Measurements from ENCODE around the gene TOB2.

Gene TOB2

DNA sequence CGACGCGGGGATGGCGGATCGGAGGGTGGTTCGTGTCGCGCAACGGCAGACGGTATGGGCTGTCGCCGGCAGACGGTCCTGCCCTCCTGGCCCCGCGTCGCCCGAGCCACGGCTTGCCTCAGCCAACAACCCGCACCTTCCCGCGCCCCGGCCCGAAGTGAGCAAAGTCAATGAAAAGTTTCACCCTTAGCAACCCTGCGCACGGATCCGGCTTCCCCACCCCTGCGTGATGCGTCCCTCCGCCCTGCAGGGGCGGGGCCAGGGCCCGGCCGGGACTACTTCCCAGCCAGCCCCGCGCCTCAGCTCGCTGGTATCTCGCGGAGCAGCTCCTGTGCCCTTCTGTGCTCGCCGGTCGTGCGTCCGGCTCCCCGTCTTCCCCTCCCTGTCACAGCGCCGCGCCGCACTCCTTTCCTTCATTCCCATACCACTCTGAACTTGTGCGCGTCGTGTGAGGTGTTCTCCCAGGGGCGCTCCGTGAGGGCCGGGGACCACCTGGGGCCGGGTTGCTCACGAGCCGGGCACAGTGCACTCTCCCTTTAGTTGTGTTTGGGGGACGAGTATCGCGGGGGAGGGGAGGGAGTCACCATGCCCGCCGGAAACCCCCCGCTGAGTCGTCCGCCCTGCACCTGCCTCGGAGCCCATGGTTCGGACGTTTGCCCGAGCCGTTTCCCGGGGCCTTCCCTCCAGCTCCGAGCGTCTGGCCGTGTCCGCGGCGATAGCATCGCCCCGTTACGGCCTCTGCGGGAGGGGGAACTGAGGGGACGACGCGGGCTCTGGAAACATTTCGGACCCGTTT is at the start of gene TOB2:
Gene TOB2 (minus strand): TSS at position 163 of the 796 bp plus-strand sequence. CDS start 9,456 bp downstream, outside the sequence.
- DNase-seq: peak; percentile 93 to 95

- no peak for DNase-seq
Measured at GRCh38 chr22:41491374-41492100, 44.9 kb upstream of the TOB2 start.

DNA sequence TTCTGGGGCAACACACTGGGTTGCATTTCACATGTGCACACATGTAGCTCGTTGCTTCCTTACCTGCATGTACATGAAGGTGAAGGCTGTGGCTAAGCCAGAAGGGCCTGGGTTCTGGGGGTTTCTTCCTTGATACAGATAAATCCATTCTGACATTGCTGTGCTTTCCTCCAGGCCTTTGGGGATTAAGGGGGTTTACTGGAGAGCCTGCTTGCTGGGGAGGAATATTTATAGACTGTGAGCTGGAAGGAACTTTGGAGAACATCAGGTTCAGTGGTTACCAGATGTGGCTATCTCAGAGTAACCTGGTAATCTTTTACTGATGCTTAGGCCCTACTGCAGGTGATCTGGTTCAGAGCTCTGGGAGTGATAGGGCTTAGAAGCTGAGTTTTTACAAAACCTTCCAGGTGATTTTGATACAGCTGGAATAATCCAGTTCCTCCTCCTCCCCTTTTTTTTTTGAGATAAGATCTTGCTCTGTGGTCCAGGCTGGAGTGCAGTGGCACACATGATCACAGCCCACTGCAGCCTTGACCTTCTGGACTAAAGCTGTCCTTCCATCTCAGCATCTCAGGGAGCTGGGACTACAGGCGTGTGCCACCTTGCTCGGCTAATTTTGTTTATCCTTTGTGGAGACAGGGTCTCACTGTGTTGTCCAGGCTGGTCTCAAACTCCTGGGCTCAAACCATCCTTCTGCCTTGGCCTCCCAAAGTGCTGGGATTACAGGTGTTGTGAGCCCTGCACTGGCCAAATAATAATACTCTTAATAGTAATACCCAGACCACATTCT is 42.2 kb upstream of the TOB2 start:
- no peak for DNase-seq

- DNase-seq: no peak
Measured at GRCh38 chr22:41488076-41488475, 41.5 kb upstream of the TOB2 start.

GRCh38 chr22:41487037-41487935 is 40.7 kb upstream of the TOB2 start:
- DNase-seq: no peak

DNA sequence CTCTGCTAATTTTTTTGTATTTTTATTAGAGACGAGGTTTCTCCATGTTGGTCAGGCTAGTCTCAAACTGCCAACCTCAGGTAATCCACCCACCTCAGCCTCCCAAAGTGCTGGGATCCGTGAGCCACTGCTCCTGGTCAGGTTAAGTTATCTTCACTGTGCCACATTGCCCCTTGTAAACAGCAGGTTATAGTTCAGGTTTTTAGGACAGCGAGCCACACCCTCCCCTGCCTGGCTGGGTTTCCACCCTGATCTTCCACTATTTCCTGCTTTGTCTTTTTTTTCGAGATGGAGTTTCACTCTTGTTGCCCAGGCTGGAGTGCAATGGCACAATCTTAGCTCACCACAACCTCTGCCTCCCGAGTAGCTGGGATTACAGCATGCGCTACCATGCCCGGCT is 38.4 kb upstream of the TOB2 start:
- DNase-seq: no peak

DNA sequence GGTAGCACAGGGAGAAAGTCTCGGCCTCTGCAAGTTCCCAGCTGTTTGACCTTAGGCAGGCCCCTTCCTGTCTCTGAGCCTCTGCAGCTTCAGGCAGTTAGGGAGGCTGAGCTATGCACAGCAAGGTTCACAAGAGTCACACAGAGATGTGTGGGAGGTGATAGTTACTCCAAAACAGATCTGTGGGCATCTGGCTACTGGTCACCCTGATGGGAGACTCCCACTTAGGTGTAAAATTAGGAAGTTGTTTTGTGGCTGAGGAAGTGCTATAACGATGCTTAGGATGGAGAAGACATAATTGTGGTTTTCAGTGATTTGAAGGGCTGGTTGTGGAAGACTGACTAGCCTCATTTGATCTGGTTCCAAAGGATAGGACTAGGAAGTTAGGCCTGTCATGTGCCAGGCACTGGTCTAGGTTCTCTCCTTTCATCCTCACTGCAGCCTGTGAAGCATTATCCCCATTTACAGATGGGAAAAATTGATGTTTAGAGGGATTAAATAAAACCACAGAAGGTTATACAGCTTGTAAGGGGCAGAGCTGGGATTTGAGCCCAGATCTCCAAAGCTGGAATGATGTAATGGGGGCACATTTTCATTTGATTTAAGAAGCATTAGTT is 35.8 kb upstream of the TOB2 start:
- no peak for DNase-seq

DNA sequence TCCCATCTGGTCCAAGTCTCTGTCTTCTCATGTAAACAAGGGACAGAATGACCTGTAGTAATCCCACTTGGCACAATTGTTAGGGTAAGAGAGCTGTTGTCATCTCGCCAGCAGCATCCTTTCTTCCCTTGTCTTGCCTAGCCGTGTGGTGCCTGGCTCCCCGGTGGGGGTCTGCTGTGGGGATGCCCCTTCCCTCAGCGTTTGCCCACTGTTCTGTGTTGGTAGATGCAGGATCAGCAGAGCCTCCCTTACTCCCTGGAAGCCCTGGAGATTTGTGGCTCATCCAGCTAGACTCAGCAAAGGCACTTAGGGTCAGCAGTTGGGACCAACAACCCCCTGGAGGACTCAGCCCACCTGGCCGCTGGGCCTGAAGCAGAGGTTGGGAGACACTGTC is 35.3 kb upstream of the TOB2 start:
- DNase-seq: no peak

- no peak for DNase-seq
Measured at GRCh38 chr22:41481131-41481830, 34.7 kb upstream of the TOB2 start.

DNA sequence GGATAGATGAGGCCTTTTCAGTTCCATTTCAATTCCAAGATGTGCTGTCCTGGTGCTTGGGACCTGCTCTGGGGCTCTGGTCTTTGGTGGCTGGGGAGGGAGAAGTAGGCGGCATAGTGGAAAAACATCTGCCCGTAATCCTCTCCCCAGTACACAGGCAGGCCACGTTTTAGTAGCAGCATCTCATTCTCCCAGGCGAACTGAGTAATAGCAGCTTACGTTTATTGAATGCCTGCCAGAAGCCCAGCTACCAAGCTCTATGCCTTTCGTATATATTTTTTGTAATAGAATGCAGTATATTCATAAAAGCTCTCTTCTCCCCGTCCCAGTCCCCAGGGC is 33.8 kb upstream of the TOB2 start:
- no peak for DNase-seq

GRCh38 chr22:41479671-41480396 is 33.2 kb upstream of the TOB2 start:
- no peak for DNase-seq

DNA sequence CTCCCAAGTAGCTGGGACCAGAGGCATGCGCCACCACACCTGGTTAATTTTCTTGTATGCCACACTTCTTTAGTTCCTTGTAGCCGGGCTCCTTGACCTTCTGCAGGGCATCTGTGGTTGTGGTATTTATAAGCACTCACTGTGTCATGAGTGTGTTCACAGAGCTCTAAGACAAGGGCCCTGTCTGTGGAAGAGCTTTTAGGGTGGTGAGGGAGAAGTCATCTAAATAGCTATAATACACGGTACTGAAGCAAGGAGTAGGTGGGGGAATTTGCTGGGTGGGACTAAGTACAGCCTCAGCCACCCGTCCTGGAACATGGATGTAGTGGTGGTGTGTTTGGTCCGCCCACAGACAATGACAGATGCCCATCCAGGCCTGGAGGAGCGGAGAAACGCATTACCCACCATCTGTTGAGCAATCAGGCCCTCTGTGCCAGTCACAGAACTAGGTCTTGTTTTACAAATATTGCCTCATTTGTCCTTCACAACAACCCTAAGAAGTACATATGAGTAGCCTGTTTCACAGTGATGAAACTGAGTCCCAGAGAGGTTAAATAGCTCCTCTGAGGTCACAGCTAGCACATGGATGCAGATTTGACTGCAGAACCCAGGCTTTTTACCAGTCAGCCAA is 32.4 kb upstream of the TOB2 start:
- no peak for DNase-seq

- DNase-seq: no peak
Measured at GRCh38 chr22:41478473-41478872, 31.9 kb upstream of the TOB2 start.

GRCh38 chr22:41474872-41475451 is 28.4 kb upstream of the TOB2 start:
- no peak for DNase-seq

- no peak for DNase-seq
Measured at GRCh38 chr22:41471568-41471967, 25.0 kb upstream of the TOB2 start.

GRCh38 chr22:41470886-41471285 is 24.3 kb upstream of the TOB2 start:
- DNase-seq: no peak

DNA sequence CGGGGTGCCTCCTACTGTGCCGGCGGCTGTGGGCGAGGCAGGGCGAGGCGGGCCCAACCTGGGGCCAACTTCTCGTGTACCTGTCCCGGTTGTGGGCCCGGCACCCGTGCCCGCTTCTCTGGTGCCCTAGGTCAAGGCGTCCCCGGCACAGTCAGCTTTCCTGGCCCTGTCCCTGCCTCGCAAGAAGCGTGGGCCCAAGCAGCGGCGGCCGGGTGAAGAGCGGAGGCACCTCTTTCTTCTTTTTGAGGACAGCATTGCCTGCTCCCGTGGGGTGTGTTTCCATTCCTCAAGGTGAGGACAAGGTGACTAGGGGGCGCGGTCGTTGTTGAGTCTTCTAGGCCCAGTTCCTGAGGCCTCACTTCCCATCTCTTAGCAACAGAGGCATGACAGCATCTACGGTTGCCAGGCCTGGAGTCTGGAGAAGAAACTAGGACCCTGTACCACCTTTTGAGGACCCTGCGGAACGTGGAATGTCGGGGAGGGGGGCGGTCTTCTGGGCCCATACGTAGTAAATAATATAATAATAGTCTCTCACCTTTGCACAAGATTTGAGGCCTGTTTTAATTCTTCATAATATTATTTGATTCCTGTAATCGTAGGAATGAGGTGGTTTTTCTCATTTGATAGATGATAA is 22.7 kb upstream of the TOB2 start:
- DNase-seq: no peak

GRCh38 chr22:41468381-41469217 is 22.0 kb upstream of the TOB2 start, which contains the start of the genes ACO2 and PHF5A:
ACO2 (plus strand) TSS chr22:41469117; CDS start chr22:41469147, 30 bp downstream.
PHF5A (minus strand) TSS chr22:41468692; CDS start chr22:41468653, 39 bp downstream.
- peak; percentile 97 to 98 for DNase-seq
